Measurements from ENCODE around the gene FHOD1. TPM values are rescaled to one million over a fixed set of nuclear protein-coding genes. Genes with fewer than 3 reads are reported as not detected.

Gene FHOD1
- polyA plus RNA-seq, 1 of the 3 experiments (the other 2 are of a cell fraction) = 70.9 TPM

DNA sequence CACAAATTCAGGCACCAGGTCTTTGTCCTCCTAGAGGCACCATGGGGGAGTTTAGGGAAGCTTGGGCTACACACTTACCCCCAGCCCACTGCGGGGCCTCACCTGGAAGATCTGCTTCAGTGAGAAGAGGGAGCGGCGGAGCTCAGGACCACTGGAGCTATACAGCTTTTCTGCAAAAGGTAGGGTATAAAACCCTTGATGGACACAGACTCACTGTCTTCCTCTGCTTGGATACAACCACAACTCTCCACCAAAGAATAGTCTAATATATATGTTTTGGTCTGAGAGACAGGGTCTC, 9.1 kb downstream of the FHOD1 start:
- H3K4me1 ChIP-seq (ENCODE audit: control insufficient read depth in 1 of 2, insufficient read depth in 2 of 2, low read depth in 1 of 2, low read length in 1 of 2) = peaks cover 10 to 28% of the 10 kb centered on the region in 2 experiments; a peak in 3 of 4 replicates
- peaks cover 45 to 48% of the 10 kb centered on the region in 2 experiments for H3K36me3 ChIP-seq (replicated peaks in 1 of 2; ENCODE audit: control insufficient read depth in 1 of 2, insufficient read depth in 2 of 2, low read length in 1 of 2)
- peaks cover 37% of the 10 kb centered on the region for H3K79me2 ChIP-seq (ENCODE audit: insufficient read depth)
- no peak overlapping the region for H3K4me2 ChIP-seq
- ChIA-PET POLR2A (interaction anchor here (1.3 to 1.7 kb wide), 2 partner anchors 11 to 64 kb away, joined by 4 to 6 read pairs; partner anchors contain the start of gene TMEM208), CTCF (interaction anchor here (1.3 to 1.9 kb wide), 2 partner anchors 8 to 11 kb away, joined by 3 to 7 read pairs; partner anchors contain the start of gene TMEM208)
- H3K9me2 ChIP-seq = no peaks in the 10 kb centered on the region
- TF ChIP-seq POLR2AphosphoS5 (IDR thresholded peaks at IDR 0.05; ENCODE audit: low read depth, low read length) = no peak
- TF ChIP-seq, protein P1, sequence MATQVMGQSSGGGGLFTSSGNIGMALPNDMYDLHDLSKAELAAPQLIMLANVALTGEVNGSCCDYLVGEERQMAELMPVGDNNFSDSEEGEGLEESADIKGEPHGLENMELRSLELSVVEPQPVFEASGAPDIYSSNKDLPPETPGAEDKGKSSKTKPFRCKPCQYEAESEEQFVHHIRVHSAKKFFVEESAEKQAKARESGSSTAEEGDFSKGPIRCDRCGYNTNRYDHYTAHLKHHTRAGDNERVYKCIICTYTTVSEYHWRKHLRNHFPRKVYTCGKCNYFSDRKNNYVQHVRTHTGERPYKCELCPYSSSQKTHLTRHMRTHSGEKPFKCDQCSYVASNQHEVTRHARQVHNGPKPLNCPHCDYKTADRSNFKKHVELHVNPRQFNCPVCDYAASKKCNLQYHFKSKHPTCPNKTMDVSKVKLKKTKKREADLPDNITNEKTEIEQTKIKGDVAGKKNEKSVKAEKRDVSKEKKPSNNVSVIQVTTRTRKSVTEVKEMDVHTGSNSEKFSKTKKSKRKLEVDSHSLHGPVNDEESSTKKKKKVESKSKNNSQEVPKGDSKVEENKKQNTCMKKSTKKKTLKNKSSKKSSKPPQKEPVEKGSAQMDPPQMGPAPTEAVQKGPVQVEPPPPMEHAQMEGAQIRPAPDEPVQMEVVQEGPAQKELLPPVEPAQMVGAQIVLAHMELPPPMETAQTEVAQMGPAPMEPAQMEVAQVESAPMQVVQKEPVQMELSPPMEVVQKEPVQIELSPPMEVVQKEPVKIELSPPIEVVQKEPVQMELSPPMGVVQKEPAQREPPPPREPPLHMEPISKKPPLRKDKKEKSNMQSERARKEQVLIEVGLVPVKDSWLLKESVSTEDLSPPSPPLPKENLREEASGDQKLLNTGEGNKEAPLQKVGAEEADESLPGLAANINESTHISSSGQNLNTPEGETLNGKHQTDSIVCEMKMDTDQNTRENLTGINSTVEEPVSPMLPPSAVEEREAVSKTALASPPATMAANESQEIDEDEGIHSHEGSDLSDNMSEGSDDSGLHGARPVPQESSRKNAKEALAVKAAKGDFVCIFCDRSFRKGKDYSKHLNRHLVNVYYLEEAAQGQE (IDR thresholded peaks at IDR 0.05; ENCODE audit: low read depth, low read length) = no peak
- TF ChIP-seq NRF1 (IDR thresholded peaks at IDR 0.05; ENCODE audit: low read depth, low read length) = no peak
- TF ChIP-seq, protein P2, sequence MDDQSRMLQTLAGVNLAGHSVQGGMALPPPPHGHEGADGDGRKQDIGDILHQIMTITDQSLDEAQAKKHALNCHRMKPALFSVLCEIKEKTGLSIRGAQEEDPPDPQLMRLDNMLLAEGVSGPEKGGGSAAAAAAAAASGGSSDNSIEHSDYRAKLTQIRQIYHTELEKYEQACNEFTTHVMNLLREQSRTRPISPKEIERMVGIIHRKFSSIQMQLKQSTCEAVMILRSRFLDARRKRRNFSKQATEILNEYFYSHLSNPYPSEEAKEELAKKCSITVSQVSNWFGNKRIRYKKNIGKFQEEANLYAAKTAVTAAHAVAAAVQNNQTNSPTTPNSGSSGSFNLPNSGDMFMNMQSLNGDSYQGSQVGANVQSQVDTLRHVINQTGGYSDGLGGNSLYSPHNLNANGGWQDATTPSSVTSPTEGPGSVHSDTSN (IDR thresholded peaks at IDR 0.05) = no peak
- no peak for TF ChIP-seq TCF12 (IDR thresholded peaks at IDR 0.05)
- TF ChIP-seq FOXJ3 (CRISPR knock-in tag; IDR thresholded peaks at IDR 0.05) = no peak
- no peak for TF ChIP-seq FOXM1 (IDR thresholded peaks at IDR 0.05; ENCODE audit: low read depth)
- TF ChIP-seq FOSL2 (IDR thresholded peaks at IDR 0.05; ENCODE audit: borderline replicate concordance, low read depth) = no peak
- no peak for TF ChIP-seq NFIC (IDR thresholded peaks at IDR 0.05; ENCODE audit: borderline replicate concordance)
- TF ChIP-seq RXRA (IDR thresholded peaks at IDR 0.05; ENCODE audit: borderline replicate concordance, low read depth) = no peak
- TF ChIP-seq SMC3 (IDR thresholded peaks at IDR 0.05; ENCODE audit: low read depth, low read length) = no peak
- WGBS (ENCODE audit: low lambda C conversion rate) = 100% methylated on average over 3 of the region's 3 CpGs
- no peaks in the 10 kb centered on the region for H3K9me3 ChIP-seq
- no peaks in the 10 kb centered on the region for H3K27me3 ChIP-seq (ENCODE audit: insufficient read depth)
- DNase-seq = no peak
- no peak overlapping the region for H3K4me3 ChIP-seq (ENCODE audit: low read depth in 2 of 2, low read length in 1 of 2)
- no peak overlapping the region for H3K27ac ChIP-seq (ENCODE audit: low read depth in 2 of 2, low read length in 1 of 2)
- no peak overlapping the region for H3K9ac ChIP-seq
- H3F3A ChIP-seq (replicated peaks; ENCODE audit: insufficient read depth) = peaks cover 50% of the 10 kb centered on the region
- H4K20me1 ChIP-seq (ENCODE audit: insufficient read depth) = no peaks in the 10 kb centered on the region
- no peak overlapping the region for H2AFZ ChIP-seq (ENCODE audit: low read depth)

DNA sequence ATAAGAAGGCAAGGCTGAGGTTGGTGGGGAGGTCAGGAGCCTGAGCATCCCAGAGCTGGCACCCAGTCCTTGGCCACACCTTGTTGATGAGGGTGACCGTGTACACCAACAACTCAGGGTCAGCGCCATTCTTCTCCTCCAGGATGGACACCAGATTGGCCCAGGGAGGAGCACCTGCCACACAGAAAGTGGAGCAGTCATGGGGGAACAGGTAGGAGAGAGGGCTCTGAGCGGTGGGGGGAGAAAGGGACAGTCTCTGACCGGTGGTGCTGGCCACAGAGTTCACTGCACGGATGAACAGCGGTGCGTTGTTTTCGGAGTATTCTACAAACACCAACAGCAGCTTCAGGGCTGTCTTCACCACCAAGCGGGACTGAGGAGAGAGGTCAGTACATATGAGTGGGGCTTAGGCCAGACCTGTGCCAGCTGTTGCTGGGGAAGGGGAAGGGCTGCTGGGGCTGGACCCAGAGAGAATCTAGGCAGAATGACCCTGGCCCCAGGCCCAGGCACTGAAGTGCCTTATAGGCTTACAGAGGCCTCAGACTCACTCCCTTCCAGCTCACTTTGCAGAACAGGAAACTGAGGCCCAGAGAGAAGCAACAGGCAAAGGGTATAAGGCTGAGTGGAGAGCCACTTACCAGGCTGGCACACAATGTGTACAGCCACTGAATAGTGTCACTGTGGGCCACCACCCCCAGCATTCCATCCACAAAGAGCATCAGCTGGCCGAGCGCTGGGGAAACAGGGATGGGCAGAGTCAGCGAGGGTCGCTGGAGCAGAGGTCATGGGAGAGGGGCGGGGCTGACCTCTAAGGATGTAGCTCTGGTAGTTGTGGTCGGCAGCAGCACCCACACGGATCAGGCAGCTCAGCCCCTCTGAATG, 9.6 kb downstream of the FHOD1 start:
- Histone ChIP-seq H3K4me2 (no peak overlapping the region), H3K9me2 (no peaks in the 10 kb centered on the region), H3F3A (replicated peaks; ENCODE audit: insufficient read depth) (peaks cover 49% of the 10 kb centered on the region), H2AFZ (ENCODE audit: low read depth) (no peak overlapping the region), H3K27ac (ENCODE audit: low read depth in 2 of 2, low read length in 1 of 2) (no peak overlapping the region), H3K9ac (no peak overlapping the region), H4K20me1 (ENCODE audit: insufficient read depth) (no peaks in the 10 kb centered on the region), H3K27me3 (ENCODE audit: insufficient read depth) (no peaks in the 10 kb centered on the region), H3K9me3 (no peaks in the 10 kb centered on the region), H3K4me3 (ENCODE audit: low read depth in 2 of 2, low read length in 1 of 2) (no peak overlapping the region), H3K79me2 (ENCODE audit: insufficient read depth) (peaks cover 38% of the 10 kb centered on the region), H3K4me1 (ENCODE audit: control insufficient read depth in 1 of 2, insufficient read depth in 2 of 2, low read depth in 1 of 2, low read length in 1 of 2) (peaks cover 10 to 26% of the 10 kb centered on the region in 2 experiments; a peak in 3 of 4 replicates), H3K36me3 (replicated peaks in 1 of 2; ENCODE audit: control insufficient read depth in 1 of 2, insufficient read depth in 2 of 2, low read length in 1 of 2) (peaks cover 49 to 51% of the 10 kb centered on the region in 2 experiments)
- DNase-seq = no peak
- WGBS (ENCODE audit: low lambda C conversion rate) = 88% methylated on average over 15 of the region's 16 CpGs
- CTCF ChIA-PET = interaction anchor here (1.3 to 1.9 kb wide), 2 partner anchors 9 to 10 kb away, joined by 3 to 7 read pairs; partner anchors contain the start of gene TMEM208
- POLR2A ChIA-PET = interaction anchor here (1.3 to 1.7 kb wide), 2 partner anchors 10 to 64 kb away, joined by 4 to 6 read pairs; partner anchors contain the start of gene TMEM208
- TF ChIP-seq JUND (IDR thresholded peaks at IDR 0.05) (no peak), RFX5 (IDR thresholded peaks at IDR 0.05; ENCODE audit: low read length) (no peak), GATA2 (CRISPR knock-in tag; IDR thresholded peaks at IDR 0.05) (no peak), MEF2A (IDR thresholded peaks at IDR 0.05; ENCODE audit: borderline replicate concordance, low read depth) (no peak), SMC3 (IDR thresholded peaks at IDR 0.05; ENCODE audit: low read depth, low read length) (no peak), YY1 (IDR thresholded peaks at IDR 0.05; ENCODE audit: low read depth) (no peak), RXRA (IDR thresholded peaks at IDR 0.05; ENCODE audit: borderline replicate concordance, low read depth) (no peak), FOXM1 (IDR thresholded peaks at IDR 0.05; ENCODE audit: low read depth) (no peak), TCF12 (IDR thresholded peaks at IDR 0.05) (no peak), FOXJ3 (CRISPR knock-in tag; IDR thresholded peaks at IDR 0.05) (no peak), POLR2AphosphoS5 (IDR thresholded peaks at IDR 0.05; ENCODE audit: low read depth, low read length) (no peak)
- TF ChIP-seq, protein P3, sequence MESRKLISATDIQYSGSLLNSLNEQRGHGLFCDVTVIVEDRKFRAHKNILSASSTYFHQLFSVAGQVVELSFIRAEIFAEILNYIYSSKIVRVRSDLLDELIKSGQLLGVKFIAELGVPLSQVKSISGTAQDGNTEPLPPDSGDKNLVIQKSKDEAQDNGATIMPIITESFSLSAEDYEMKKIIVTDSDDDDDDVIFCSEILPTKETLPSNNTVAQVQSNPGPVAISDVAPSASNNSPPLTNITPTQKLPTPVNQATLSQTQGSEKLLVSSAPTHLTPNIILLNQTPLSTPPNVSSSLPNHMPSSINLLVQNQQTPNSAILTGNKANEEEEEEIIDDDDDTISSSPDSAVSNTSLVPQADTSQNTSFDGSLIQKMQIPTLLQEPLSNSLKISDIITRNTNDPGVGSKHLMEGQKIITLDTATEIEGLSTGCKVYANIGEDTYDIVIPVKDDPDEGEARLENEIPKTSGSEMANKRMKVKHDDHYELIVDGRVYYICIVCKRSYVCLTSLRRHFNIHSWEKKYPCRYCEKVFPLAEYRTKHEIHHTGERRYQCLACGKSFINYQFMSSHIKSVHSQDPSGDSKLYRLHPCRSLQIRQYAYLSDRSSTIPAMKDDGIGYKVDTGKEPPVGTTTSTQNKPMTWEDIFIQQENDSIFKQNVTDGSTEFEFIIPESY (IDR thresholded peaks at IDR 0.05; ENCODE audit: borderline replicate concordance, low read depth) = no peak
- TF ChIP-seq, protein P4, sequence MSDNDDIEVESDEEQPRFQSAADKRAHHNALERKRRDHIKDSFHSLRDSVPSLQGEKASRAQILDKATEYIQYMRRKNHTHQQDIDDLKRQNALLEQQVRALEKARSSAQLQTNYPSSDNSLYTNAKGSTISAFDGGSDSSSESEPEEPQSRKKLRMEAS (IDR thresholded peaks at IDR 0.05; ENCODE audit: low read depth) = no peak
- TF ChIP-seq, protein P2 (IDR thresholded peaks at IDR 0.05) = no peak
